ENCODE results near the gene PYROXD2.
A peak's percentile ranks its signal among the peaks of the same experiment; 100 is the strongest.

Gene PYROXD2

DNA sequence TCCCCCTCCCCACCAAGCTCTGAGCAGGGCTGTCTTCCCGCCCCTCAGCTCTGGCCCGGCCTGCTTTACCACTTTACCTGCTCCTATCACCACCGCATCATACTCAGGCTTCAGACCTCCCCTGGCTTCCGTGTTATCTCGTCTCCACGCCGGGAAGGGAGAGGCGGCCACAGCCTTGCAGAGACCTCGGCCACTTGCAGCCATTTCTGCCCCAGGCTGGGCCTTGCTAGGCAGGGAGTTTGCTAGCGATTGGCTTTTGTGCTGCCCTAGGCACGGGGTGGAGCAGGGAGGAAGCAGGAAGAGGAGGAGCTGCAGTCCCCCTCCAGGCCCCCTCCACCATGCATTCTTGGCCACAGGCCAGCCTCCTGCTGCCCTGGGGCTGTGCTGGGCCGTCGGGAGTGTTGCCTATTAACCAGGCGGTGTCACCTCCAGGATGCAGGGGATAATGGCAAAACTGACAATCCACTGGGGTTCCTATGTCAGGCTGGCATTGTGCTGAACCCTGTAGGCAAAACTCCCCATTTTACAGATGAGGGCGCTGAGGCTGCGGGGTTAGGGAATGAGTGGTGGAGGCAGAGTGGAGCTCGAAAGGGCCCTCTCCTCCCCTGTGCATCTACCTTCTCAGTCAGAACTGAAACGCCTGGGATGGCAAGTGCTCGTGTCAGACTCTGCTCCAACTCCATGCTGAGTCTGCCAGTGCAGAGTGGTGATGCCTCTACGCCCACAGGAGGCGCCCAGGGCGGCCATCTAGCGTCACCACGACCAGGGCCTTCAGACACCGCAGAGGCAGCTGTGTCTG lies at the start of gene PYROXD2:
TSS of gene PYROXD2 (minus strand) at position 251 of the 799 bp plus-strand sequence. CDS start at position 204, 47 bp downstream.
- DNase-seq = peak; percentile 96

GRCh38 chr10:98463976-98464754 lies 49.2 kb upstream of the PYROXD2 start:
- peak; percentile 84 for DNase-seq

- DNase-seq = peak; percentile 87
Measured at GRCh38 chr10:98463016-98463415, 48.0 kb upstream of the PYROXD2 start.

DNA sequence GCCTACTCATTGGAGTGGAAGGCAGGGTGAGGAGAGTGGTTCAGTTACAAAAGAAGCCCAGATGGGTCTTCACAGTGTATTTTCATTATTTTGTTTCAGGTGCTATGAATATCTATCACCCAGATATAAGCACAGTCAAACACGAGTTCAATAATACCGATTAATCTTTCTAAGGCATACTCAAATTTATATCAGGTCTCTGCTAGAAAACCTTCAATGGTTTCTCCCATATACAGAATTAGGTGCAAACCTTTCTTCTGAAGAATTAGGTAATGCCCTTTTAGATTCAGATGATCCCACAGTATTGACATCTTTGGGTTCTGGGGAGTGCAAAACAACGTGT lies 46.5 kb upstream of the PYROXD2 start:
- DNase-seq = no peak

DNA sequence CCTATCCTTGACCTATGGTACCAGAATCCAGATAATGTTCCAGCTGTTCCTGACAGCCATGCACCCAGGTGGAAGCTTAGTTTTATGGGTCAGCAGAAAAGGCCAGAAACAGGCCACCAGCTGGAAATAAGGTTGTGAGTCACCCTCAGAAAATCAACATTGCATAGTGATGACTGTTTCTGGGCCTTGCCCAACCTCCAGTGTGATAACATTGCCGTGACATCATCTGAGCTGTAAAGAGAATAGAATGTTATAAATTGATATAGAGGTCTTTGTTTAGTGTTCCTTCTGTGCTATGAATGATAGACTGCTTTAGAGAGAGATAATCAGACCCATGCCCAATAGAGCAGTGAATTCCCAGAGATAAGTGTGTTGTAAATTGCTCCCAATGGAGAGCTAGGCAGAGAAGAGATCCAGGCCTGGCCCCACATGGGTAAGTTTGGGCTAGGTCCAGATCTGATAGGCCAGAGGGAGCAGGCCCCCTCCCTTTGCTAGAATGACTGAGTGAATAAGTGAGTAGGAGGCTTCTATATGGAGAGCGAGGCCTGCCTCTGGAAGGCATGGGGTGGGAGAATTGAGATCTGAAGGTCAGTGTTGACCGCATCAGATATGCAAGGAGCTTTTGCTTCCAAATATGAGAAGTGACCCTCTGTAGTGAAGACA lies 46.0 kb upstream of the PYROXD2 start:
- peak; percentile 91 for DNase-seq

GRCh38 chr10:98458809-98459784 lies 44.1 kb upstream of the PYROXD2 start:
- DNase-seq = no peak

- peak; percentile 36 for DNase-seq
Measured at GRCh38 chr10:98457721-98458120, 42.7 kb upstream of the PYROXD2 start.

DNA sequence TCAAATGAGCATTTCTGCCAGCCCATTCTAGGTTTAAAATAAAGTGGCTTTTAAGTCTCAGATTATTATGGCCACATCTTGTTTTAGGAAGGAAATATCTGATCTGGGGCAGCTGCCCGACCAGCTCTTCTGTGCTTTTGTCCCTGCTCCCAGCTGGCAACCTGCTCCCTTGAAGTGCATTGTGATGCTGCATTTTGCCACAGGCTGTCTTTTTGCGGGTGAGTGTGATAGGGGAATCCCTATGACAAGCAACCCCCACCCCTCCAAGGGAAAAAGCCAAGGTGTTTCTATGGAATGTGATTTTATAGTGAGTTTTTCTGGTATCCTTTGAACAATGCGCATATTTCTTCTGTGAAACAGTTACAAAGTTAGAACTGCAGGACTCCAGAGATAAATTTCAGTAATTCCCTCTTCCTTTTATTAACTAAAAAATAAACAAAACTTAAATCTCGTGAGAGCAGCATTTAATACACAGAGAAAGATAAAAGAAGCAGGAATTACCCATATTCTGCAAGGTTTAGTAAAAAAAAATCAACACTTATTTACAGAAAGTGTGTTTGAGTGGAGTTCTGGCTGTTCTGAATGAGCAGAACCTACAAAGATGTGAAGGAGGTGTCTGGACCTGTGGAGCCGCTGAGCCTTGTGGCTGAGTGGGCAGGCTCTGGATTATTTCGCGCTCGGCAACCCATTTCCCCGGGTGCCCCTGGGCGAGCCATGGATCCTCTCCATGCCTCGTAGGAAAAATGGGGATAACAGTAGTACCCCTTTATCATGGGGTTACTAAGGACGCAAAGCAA lies 41.9 kb upstream of the PYROXD2 start:
- DNase-seq = no peak

- no peak for DNase-seq
Measured at GRCh38 chr10:98456043-98456570, 41.1 kb upstream of the PYROXD2 start.

- DNase-seq = no peak
Measured at GRCh38 chr10:98453729-98454128, 38.7 kb upstream of the PYROXD2 start.

GRCh38 chr10:98450618-98451017 lies 35.6 kb upstream of the PYROXD2 start:
- no peak for DNase-seq

DNA sequence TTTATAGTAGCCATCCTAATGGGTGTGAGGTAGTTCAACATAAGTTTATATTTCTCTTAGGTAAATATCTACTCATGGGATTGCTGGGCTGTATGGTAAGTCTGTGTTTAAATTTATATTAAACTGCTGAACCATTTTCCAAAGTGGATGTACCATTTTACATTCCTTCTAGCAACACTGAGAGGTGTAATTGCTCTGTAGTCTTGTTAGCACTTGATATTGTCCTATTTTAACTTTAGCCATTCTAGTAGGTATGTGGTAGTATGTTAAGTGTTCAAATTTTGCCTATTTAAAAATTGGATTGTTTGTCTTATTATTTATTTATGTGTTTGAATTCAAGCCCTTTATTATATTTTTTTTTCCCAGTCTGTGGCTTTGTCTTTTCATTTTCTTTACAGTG lies 34.3 kb upstream of the PYROXD2 start:
- no peak for DNase-seq

DNA sequence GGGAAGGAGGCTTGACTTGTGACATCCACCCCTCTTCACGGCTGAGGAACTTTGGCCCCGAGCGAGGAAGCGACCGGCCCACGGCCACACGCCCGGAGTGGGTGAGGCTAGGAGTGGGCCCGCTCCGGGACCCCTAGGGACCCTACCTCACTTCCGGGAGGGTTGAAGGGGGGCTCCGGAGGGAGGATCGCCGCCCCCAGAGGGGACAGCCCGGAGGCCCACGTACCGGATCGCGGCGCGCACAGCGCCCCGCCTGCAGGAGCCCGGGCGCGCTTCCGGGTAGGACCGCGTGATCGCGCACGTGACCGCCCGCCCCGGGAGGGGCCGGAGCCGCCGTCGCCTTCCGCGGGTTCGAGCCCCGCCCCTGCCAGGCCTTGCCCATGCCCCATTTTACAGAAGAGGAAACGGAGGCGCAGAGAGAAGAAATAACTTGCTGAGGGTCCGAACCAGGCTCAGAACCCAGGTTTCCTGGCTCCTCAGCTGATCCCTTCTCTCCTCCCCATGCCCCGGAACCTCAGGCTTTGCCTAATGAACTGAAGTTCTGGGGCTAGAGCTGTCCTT lies 31.8 kb upstream of the PYROXD2 start, which contains the start of gene HPS1:
TSS of gene HPS1 (minus strand) at position 275 of the 561 bp plus-strand sequence. CDS start 3,695 bp downstream, outside the sequence.
- peak; percentile 93 for DNase-seq

GRCh38 chr10:98446151-98446660 lies 31.2 kb upstream of the PYROXD2 start:
- DNase-seq = peak; percentile 70

DNA sequence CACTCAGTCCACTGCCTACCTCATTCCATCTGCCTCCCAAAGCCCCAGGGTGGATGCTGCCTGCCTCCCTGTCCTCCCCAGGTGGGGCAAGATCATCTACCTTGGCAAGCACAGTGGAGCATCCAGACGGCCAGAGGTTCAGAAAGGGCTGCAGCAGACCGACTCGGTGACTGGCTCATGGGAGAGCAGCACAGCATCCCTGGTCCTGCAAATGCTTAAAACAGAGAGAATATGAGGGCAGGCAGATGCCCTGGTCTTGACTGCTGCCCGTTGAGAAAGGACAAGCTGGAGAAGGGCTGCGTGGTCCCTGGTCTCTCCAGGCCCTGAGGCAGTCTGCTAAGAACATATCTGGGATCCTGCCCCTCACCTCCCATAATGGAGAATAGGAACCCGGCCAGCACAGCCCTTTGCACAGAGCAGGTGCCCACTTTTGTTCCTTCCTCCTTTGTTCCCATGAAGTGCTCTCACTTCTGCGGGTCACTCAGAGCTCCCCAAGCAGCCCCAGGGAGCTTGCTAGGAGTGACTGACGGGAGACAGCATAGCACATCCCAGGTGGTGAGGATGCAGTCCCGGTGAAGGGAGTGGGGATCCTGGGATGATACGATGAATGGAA lies 30.3 kb upstream of the PYROXD2 start:
- DNase-seq = no peak

GRCh38 chr10:98444314-98445006 lies 29.5 kb upstream of the PYROXD2 start:
- no peak for DNase-seq

- no peak for DNase-seq
Measured at GRCh38 chr10:98438715-98439114, 23.7 kb upstream of the PYROXD2 start.

GRCh38 chr10:98436704-98437103 lies 21.7 kb upstream of the PYROXD2 start:
- DNase-seq = no peak

- no peak for DNase-seq
Measured at GRCh38 chr10:98435178-98435577, 20.2 kb upstream of the PYROXD2 start.
